Stimulated activated effector memory CD8-positive, alpha-beta T cell treated with anti-CD3 and anti-CD28 coated beads, Interleukin-12 subunit alpha, Interleukin-12 subunit beta, amount 100 ng/mL, for 72 hours (primary cell): ENCODE results near the gene GMIP.

Source experiments
- ATAC-seq: fragments of 150-1000 bp; cut with Tn5 transposase; 2 replicates; pipeline ENCODE4 v1.10.0; 2021
- DNase-seq, 2 donors: peaks; one replicate each; pipeline ENCODE4 v3.0.0; 2021 to 2022; ENCODE audit warnings: low spot score in 2 of 2
- H3K27ac Mint-ChIP-seq: one replicate; pipeline ENCODE4 v1.8.0; 2022; ENCODE audit warnings: mild to moderate bottlenecking, mixed read lengths
- H3K36me3 Mint-ChIP-seq: one replicate; pipeline ENCODE4 v1.8.0; 2022; ENCODE audit warnings: mild to moderate bottlenecking, mixed read lengths
- H3K4me1 Mint-ChIP-seq: one replicate; pipeline ENCODE4 v1.8.0; 2022; ENCODE audit warnings: mixed read lengths
- H3K4me3 Mint-ChIP-seq: one replicate; pipeline ENCODE4 v1.8.0; 2022; ENCODE audit warnings: mild to moderate bottlenecking, mixed read lengths
- H3K9me3 Mint-ChIP-seq: one replicate; pipeline ENCODE4 v1.8.0; 2022; ENCODE audit warnings: mixed read lengths

GMIP gene

DNA sequence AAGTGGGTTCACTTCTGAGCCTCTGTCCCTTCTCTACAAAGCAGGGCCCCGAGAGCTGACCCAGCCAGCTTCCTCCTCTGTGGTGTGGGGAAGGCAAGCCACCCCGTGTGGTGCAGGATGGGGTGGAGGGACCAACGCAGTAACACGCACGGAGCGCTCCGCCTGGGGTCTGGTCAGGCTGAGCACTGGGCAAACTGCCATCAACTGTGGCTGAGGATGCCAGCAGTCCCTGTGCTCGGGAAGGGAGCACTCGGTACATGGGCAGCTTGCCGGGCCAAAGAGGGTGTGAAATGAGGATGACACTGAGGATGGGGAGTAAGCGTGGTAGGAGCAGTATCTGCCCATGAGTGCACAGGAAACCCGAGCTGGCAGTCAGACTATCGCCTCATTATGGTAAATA, 7.6 kb upstream of the GMIP start:
- no peak for DNase-seq
- peak overlapping the region; percentile 71 for H3K27ac Mint-ChIP-seq
- H3K4me3 Mint-ChIP-seq: no peak overlapping the region
- H3K4me1 Mint-ChIP-seq: peaks cover 14% of the 10 kb centered on the region
- peaks cover 91% of the 10 kb centered on the region for H3K36me3 Mint-ChIP-seq
- ATAC-seq: no peak
- no peaks in the 10 kb centered on the region for H3K9me3 Mint-ChIP-seq

DNA sequence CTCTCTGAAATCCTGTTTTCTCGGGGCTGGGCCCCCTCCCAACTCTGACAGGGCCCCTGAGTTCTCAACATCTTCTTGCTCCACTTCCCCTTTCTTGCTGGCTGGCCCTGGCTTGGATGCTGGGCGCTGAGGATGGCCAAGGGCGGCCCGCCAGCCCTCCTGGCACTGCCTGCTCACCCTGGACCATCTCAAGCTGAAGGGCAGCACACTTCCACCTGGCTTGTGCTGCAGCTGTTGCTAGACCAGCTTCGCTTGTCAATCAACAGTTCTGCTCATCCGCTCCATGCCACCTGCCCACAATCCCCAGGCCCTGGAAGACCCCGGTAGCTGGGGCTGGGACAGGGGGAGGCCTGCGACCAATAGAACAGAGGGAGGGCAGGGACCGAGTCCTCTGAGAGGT, 6.9 kb upstream of the GMIP start:
- Mint-ChIP-seq H3K27ac (peak overlapping the region; percentile 71), H3K36me3 (peaks cover 89% of the 10 kb centered on the region), H3K9me3 (no peaks in the 10 kb centered on the region), H3K4me3 (no peak overlapping the region), H3K4me1 (peaks cover 14% of the 10 kb centered on the region)
- ATAC-seq: no peak
- no peak for DNase-seq

DNA sequence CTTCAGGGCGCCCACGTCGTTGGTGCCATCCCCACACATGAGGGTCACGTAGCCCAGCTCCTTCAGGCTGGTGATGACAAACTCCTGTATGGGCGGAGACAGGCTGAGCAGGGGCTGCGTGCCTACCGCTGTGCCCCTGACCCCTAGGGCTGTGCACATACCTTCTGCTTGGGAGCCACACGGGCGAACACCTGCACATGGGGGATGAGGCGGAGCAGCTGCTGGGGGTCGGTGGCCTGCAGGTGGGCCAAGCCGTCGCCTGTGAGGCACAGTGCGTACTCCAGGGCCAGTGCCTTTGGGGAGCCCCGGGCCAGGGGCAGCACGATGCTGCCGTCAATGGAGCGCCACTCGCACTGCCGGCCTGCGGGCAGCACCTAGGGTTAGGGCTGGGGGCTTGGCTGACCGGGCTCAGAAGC, 6.1 kb upstream of the GMIP start:
- DNase-seq (no peak), ATAC-seq (no peak)
- Mint-ChIP-seq H3K4me1 (peaks cover 14% of the 10 kb centered on the region), H3K27ac (no peak overlapping the region), H3K4me3 (no peak overlapping the region), H3K36me3 (peaks cover 87% of the 10 kb centered on the region), H3K9me3 (no peaks in the 10 kb centered on the region)

DNA sequence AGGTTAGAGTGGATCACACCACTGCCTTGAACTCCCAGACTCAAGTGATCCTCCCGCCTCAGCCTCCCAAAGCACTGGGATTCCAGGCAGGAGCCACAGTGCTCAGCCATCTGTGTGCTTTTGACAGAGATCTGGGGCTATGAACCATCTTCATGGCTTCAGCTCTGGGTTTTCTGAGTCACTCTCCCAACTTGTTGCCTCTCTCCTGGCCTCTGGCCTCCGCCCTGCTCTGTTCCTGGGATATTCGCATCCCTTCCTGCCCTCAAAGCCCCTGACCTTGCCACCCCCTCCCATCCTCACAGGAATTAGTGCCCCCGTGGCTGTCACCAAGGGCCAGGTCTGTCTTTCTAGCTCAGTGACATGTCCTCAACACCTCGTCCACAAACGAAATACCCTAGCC, 5.7 kb upstream of the GMIP start:
- ATAC-seq (no peak), DNase-seq (no peak)
- peaks cover 14% of the 10 kb centered on the region for H3K4me1 Mint-ChIP-seq
- H3K36me3 Mint-ChIP-seq: peaks cover 87% of the 10 kb centered on the region
- H3K9me3 Mint-ChIP-seq: no peaks in the 10 kb centered on the region
- no peak overlapping the region for H3K4me3 Mint-ChIP-seq
- no peak overlapping the region for H3K27ac Mint-ChIP-seq

DNA sequence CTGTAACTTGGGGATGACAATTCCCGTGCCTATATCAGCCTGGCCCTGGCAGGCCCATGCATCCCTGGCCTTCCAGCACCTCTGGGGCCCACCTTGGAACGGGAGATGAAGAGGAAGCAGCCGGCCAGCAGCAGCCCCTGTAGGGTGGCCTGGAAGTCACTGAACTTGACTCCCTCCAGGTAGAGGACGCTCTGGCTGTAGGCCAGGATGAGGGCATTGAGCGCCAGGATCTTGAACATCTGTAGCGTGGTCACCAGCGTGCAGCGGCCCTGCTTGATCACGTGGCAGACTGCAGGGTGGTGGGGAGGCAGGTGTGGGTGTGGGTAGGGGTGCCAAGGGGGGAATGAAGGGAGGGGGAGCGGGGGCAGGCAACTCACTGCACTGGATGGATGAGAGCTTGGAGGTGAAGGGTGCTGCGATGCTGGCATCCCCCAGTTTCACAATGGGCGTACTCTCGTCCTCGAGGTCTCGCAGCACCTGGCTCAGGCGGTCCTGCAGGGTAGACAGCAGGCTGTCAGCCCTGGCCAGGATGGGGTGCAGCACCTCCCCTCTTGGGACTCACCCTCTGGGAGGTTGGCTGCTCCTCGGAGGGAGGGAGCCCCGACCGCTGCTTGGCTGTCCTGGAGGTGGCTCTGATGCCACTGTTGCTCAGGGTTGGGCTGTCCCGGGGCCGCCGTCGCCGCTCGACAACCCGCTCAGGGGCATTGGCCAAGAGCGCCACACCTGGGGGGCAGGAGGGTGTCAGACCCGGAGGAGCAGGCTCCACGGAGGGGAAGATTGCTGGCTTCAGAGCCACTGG, 3.8 kb upstream of the GMIP start:
- ATAC-seq (no peak), DNase-seq (no peak)
- no peak overlapping the region for H3K4me3 Mint-ChIP-seq
- peaks cover 90% of the 10 kb centered on the region for H3K36me3 Mint-ChIP-seq
- peaks cover 20% of the 10 kb centered on the region for H3K4me1 Mint-ChIP-seq
- H3K9me3 Mint-ChIP-seq: no peaks in the 10 kb centered on the region
- H3K27ac Mint-ChIP-seq: peak overlapping the region; percentile 79

DNA sequence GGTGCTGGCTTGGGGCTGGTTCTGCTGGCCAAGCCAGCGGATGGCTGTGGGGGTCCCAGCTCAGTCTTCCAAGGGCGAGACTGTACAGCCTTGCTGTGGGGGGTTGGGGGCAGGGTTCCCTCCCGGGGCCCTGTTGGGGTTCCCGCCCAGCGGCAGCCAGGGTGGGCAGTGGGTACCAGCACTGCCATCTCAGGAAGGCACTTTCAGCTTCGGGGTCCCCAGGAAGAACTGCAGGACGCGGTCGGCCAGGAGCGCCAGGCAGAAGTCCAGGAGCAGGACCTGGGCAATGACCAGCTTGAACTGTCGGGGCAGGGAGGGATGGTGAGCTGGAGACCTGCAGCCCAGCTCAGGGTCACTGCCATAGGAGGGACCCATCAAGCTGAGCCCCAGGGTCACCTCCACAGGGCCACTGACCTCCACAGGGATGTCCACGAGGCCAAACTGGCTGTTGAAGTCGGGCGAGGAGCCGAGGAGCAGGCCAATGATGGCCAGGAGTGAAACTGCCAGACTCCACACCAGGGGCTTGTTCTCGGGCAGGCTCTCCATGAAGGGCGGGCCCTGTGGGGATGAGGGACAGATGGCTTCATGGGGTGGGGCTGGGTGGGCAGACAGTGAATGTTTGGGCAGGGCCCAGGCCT, 1.9 kb upstream of the GMIP start:
- ATAC-seq: no peak
- Mint-ChIP-seq H3K9me3 (no peaks in the 10 kb centered on the region), H3K4me3 (no peak overlapping the region), H3K27ac (peak overlapping the region; percentile 79), H3K4me1 (peaks cover 28% of the 10 kb centered on the region), H3K36me3 (peaks cover 96% of the 10 kb centered on the region)
- no peak for DNase-seq

DNA sequence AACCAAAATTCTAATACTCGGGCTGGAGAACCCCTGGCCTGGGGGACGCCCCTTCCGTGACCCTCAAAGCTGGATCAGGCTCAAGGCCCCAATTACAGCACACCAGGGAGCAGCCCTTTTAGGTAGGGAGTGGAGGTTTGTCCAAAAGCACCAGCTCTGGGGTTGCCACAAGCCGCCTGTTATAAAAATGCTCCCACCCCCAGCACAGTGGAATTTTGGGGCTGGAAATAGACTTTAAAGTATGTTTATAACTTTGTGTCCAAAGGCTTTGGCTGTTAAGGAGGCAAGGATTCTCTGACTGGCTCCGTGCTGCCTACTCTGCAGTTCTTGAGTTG, 564 bp upstream of the GMIP start:
- peak overlapping the region; percentile 99 for H3K4me3 Mint-ChIP-seq
- no peak for DNase-seq

DNA sequence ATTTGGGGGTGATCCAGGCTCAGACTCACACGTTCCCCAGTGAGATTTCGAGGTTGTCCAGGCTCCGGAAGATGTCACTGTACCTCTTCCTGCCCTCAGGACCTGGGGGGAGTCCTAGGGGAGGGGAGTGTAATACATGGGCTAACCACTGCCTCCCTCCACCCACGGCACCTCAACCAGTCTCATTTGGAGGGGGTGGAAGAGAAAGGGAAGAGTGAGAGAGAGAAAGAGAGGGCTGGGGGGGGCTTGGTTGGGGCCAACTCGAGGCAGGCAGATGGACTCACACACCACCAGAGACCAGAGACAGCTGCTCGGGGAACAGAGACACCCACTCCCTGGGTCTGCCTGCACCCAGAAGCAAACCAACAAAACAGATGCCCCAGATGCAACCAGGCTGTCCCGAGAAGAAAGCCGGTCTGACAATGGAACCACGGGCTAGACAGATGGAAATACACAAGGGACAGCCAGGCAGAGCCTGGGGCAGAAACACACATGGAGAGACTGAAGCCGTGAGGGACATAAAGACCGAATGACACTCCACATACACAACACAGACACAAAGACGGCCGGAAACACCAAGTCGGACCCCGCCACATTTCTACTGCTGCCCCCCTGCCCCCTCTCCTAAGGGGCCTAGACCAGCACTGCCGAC, 825 bp downstream of the GMIP start:
- Mint-ChIP-seq H3K27ac (peak overlapping the region; percentile 97), H3K4me1 (peaks cover 28% of the 10 kb centered on the region), H3K4me3 (peak overlapping the region; percentile 99), H3K9me3 (no peaks in the 10 kb centered on the region), H3K36me3 (peaks cover 93% of the 10 kb centered on the region)
- DNase-seq (peak; percentile 28 to 74), ATAC-seq (peak; percentile 65)

More for the DNA sequence above, 564 bp upstream of the GMIP start:
- H3K9me3 Mint-ChIP-seq: no peaks in the 10 kb centered on the region
- peak overlapping the region; percentile 97 for H3K27ac Mint-ChIP-seq
- H3K4me1 Mint-ChIP-seq: peaks cover 28% of the 10 kb centered on the region
- ATAC-seq: no peak
- peaks cover 96% of the 10 kb centered on the region for H3K36me3 Mint-ChIP-seq

DNA sequence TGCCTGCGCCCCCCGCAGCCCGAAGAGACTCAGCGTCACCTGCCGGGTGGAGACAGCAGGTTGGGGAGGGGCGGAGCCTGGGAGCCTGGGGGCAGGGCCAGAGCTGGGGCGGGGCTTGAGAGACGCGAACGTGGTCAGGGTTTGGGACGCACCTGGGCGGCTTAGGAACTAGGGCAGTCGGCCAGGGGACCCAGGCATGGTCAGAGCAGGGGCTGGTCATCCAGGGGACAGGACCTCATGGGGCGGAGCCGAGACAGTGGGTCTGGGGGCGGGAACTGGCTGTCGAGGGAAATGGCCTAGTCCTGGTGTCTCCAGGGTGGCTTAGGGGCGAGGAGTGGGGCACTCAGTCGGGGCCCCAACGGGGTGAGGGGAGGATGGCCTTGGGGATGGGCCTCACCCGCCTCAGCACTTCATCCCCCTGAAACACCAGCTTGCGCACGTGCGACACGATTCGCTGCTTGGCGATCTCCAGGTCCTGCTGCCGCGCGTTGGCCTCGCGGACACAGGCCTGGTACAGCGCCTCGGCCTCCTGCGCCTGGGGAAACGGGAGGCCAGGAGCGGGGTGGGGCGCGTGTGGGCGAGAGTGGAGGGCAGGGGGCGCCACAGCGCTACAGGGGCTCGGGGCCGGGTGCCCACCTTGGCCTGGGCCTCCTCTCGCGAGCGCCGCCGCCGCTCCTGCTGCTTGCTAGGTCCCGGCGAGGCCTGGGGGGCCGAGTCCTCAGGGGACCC, 5.8 kb downstream of the GMIP start:
- Mint-ChIP-seq H3K27ac (no peak overlapping the region), H3K4me1 (peaks cover 37% of the 10 kb centered on the region), H3K9me3 (no peaks in the 10 kb centered on the region), H3K36me3 (peaks cover 97% of the 10 kb centered on the region), H3K4me3 (no peak overlapping the region)
- ATAC-seq (no peak), DNase-seq (no peak)

DNA sequence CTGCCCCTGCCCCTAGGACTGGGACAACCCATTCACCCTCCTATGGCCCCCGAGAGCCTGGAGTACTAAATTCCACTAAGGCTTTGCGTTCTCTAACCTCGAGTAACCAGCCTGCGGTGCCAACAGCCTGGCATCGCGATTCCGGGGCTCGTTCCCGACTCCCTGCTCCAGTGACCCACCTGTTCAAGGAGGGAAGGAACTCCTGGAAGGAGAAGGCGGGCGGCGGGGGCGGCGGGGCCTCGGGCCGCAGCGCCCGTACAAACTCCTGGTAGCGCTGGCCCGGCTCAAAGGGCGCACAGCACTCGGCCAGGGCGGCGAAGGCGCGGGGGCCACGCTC, 6.3 kb downstream of the GMIP start:
- peaks cover 32% of the 10 kb centered on the region for H3K4me1 Mint-ChIP-seq
- no peak overlapping the region for H3K27ac Mint-ChIP-seq
- DNase-seq: no peak
- peaks cover 97% of the 10 kb centered on the region for H3K36me3 Mint-ChIP-seq
- no peak for ATAC-seq
- H3K4me3 Mint-ChIP-seq: no peak overlapping the region
- no peaks in the 10 kb centered on the region for H3K9me3 Mint-ChIP-seq

DNA sequence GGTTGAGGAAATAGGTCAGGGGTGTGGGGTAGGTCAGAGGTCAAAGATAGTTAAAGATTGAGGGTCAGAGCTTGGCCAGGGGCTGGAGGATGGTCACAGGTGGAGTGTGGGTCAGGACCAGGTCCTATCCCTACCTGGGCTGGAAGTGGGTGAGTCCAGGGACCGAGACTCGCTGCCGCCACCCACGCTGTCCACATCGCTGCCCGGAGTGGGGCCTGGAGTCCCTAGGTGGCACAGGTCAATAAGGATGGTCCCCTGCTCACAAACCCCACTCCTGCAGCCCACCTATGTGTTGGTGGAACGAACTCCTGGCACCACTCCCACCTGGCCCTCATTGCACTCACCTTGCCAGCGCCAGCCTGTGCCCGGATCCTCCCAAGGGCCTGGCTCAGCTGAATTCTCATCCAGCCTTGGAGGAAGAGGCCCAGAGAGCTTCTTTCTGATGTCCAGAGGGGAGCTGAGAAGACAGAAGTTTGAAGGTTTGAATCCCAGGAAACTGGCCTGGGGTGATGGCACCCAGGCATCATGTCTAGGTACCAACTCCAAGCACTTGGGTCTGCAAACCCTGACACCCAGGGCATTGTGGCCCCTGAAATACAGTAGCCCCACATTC, 6.8 kb downstream of the GMIP start:
- H3K9me3 Mint-ChIP-seq: no peaks in the 10 kb centered on the region
- no peak overlapping the region for H3K27ac Mint-ChIP-seq
- H3K4me3 Mint-ChIP-seq: no peak overlapping the region
- H3K4me1 Mint-ChIP-seq: peaks cover 27% of the 10 kb centered on the region
- DNase-seq: no peak
- peaks cover 97% of the 10 kb centered on the region for H3K36me3 Mint-ChIP-seq
- no peak for ATAC-seq

DNA sequence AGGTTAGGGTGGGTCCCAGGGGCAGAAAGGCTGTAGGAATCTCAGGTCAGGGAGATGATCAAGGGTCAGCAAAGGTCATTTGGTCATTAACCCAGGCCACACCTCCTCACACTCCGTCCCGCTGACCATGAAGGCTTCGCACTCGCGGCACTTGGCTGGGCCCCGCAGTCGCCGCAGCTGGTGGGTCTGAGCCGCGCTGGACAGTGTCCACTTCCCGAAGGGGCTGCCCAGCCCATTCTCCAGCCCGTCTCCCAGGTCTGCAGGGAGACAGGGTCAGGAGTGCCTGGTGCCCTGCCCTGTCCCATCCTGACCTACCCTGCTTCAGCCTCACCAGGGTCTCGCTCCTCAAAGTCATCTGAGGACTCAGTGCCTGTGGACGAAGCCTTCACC, 8.1 kb downstream of the GMIP start:
- no peak overlapping the region for H3K4me3 Mint-ChIP-seq
- no peaks in the 10 kb centered on the region for H3K9me3 Mint-ChIP-seq
- DNase-seq (no peak), ATAC-seq (no peak)
- H3K27ac Mint-ChIP-seq: peak overlapping the region; percentile 87
- peaks cover 25% of the 10 kb centered on the region for H3K4me1 Mint-ChIP-seq
- peaks cover 97% of the 10 kb centered on the region for H3K36me3 Mint-ChIP-seq

DNA sequence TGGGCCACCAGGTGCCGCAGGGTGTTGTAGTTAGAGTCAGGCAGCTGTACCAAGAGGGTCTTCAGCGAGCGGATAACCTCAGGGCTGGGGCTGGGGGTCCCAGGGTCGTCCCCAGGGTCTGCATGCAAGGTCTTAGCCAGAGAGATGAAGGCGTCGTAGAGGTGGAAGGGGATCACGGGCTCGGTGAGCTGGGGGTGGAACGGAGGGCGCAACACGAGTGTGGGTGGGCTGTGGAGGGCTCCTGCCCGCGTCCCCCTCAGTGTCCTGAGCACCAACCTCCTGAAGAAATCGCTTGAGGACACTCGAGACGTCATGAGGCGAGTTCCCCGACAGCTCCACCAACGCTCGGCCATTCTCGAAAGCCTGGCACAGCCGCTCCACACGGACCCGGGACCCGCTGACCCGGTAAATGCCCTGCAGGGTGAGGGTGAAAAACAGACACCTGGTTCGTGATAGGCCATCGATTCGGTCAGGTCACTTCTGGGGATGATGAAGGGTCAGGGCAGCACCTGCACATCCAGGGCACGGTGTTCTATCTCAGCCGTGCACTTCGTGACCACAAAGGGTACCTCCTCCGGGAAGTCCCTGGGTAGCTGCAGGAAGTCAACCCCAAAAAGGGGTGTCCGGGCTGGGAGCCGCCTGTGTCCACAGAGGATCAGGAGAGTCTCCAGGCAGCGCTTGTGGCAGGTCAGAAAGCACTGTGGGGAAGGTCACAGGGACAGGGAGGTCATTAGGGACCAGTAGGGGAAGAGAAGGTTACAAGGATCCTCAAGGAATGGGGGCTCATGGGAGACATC, 8.7 kb downstream of the GMIP start:
- no peak overlapping the region for H3K4me3 Mint-ChIP-seq
- peak overlapping the region; percentile 87 for H3K27ac Mint-ChIP-seq
- ATAC-seq (no peak), DNase-seq (no peak)
- H3K4me1 Mint-ChIP-seq: peaks cover 19% of the 10 kb centered on the region
- no peaks in the 10 kb centered on the region for H3K9me3 Mint-ChIP-seq
- H3K36me3 Mint-ChIP-seq: peaks cover 97% of the 10 kb centered on the region

DNA sequence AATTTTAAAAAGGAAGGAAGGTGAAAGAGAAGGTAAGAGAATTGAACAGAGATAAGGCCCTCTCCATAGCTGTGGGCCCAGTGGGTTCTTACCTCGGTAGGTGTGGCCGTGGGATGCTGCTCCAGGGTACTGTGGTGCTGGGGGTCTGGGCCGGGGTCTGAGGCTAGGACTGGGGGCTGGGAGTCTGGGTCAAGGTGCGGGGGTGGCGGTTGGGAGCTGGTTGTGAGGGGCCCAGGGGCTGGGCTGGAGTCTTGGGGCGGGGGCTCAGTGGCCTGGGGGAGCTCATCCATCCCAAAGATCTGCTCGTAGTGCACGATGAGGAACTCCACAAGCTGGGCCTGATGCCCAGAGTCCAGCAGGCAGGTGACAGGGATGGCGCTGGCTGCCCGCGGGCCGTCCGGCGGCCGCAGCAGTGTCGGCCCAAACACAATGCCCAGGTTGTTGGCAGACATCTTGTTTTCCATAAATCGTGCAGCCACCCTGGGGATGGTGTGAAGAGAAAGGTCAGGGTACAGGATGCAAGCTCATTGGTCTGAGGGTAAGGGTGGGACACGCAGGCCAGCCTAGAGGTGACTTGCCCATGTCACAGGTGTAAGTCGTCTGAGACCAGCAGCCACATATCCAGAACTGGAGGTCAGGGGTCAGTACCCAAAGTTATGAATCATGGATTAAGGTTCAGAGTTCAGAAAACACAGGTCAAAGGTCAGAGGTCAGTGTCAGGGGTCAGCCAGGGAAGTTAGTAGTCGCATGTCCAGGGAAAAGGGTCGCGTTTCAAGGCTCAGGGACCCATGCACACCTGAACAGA, 9.5 kb downstream of the GMIP start:
- no peak overlapping the region for H3K4me3 Mint-ChIP-seq

More for the DNA sequence above, 9.5 kb downstream of the GMIP start:
- H3K9me3 Mint-ChIP-seq: no peaks in the 10 kb centered on the region
- DNase-seq (no peak), ATAC-seq (no peak)
- H3K4me1 Mint-ChIP-seq: peaks cover 21% of the 10 kb centered on the region
- peaks cover 97% of the 10 kb centered on the region for H3K36me3 Mint-ChIP-seq
- H3K27ac Mint-ChIP-seq: peak overlapping the region; percentile 87
